Measurements from ENCODE around the gene ATXN7.

GRCh38 chr3:63878394-63879060, 14.9 kb downstream of the ATXN7 start:
- no peak for TF ChIP-seq CTCF (conservative IDR thresholded peaks at IDR 0.05; ENCODE audit: low read length)
- TF ChIP-seq EZH2phosphoT487 (IDR thresholded peaks at IDR 0.05; ENCODE audit: borderline replicate concordance): no peak

Measured in Loucy (cell line).